Naive B cell (primary cell): ENCODE data around the gene MAST2. TPM values are rescaled to one million over a fixed set of nuclear protein-coding genes. Genes with fewer than 3 reads are reported as not detected.
"Not testable (repeated sequence)": the region's sequence is repeated elsewhere in the genome, so short reads cannot be mapped to it uniquely, and the experiment has no call there.

Source experiments
- ATAC-seq, 2 donors: fragments of 150-1000 bp; cut with Tn5 transposase; 2 replicates each; pipeline ENCODE4 v1.10.0; 2021; ENCODE audit warnings: low read depth in 2 of 2, mild to moderate bottlenecking in 2 of 2, moderate library complexity in 2 of 2
- DNase-seq: peaks from one replicate; pipeline ENCODE4 v3.0.0; 2022
- H3K27ac Mint-ChIP-seq, 6 donors: one replicate each; pipeline ENCODE4 v1.8.0; 2020 to 2022; ENCODE audit warnings: mild to moderate bottlenecking in 6 of 6, mixed read lengths in 6 of 6, moderate library complexity in 5 of 6, inconsistent platforms in 2 of 6
- H3K27me3 Mint-ChIP-seq, 3 donors: one replicate each; pipeline ENCODE4 v1.8.0; 2021 to 2022; ENCODE audit warnings: mixed read lengths in 3 of 3, mild to moderate bottlenecking in 1 of 3
- H3K36me3 Mint-ChIP-seq, 2 donors: one replicate each; pipeline ENCODE4 v1.8.0; 2020 to 2022; ENCODE audit warnings: mixed read lengths in 2 of 2, inconsistent platforms in 1 of 2, mild to moderate bottlenecking in 1 of 2
- H3K4me1 Mint-ChIP-seq, 3 donors: one replicate each; pipeline ENCODE4 v1.8.0; 2020 to 2022; ENCODE audit warnings: mixed read lengths in 3 of 3, inconsistent platforms in 1 of 3, mild to moderate bottlenecking in 1 of 3, moderate library complexity in 1 of 3
- H3K4me3 Mint-ChIP-seq, 8 donors: one replicate each; pipeline ENCODE4 v1.8.0; 2020 to 2022; ENCODE audit warnings: mild to moderate bottlenecking in 8 of 8, mixed read lengths in 8 of 8, moderate library complexity in 8 of 8, inconsistent platforms in 2 of 8
- H3K9me3 Mint-ChIP-seq, 7 donors: one replicate each; pipeline ENCODE4 v1.8.0; 2020 to 2022; ENCODE audit warnings: mixed read lengths in 7 of 7, mild to moderate bottlenecking in 5 of 7, inconsistent platforms in 2 of 7, moderate library complexity in 1 of 7
- polyA plus RNA-seq, 6 donors: library from polyadenylated mRNA; unstranded; fragments of 300-500 nt; fragmentation: Illumina TruSeq; gene quantifications; one replicate each; pipeline ENCODE4 v1.2.3, GENCODE V29; 2021; ENCODE audit warnings: low read depth in 6 of 6

Gene MAST2
- polyA plus RNA-seq, 6 donors from 2014 or later = 0.86 to 5.1 (median 3.2) TPM; not detected in 1

DNA sequence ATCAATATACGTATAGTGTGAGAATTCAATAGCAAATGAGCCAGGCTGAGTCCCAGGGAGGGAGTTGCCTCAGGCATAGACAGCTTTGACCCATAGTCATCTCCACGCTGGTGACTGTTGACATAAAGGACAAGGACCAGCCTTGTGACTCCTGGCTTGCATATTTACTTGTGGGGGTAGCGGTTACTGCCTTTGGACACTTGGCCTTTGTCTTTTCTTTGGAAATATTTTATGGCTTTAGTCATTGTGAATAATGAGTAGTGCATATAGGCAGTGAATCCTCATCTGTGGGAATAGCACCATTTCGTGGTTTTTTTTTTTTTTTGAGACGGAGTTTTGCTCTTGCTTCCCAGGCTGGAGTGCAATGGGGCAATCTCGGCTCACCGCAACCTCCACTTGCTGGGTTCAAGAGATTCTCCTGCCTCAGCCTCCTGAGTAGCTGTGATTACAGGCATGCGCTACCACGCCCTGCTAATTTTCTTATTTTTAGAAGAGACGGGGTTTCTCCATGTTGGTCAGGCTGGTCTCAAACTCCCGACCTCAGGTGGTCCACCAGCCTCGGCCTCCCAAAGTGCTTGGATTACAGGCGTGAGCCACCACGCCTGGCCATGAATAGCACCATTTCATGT lies 68.9 kb downstream of the MAST2 start:
- not testable (repeated sequence) for H3K27ac Mint-ChIP-seq, H3K4me3 Mint-ChIP-seq, H3K4me1 Mint-ChIP-seq, DNase-seq, H3K27me3 Mint-ChIP-seq, ATAC-seq, H3K9me3 Mint-ChIP-seq
- H3K36me3 Mint-ChIP-seq = peaks cover 0 to 10% of the 10 kb centered on the region in 2 donors

GRCh38 chr1:45876000-45876617 lies 72.7 kb downstream of the MAST2 start:
- H3K36me3 Mint-ChIP-seq = peaks cover 0 to 11% of the 10 kb centered on the region in 2 donors
- no peaks in the 10 kb centered on the region for H3K9me3 Mint-ChIP-seq
- ATAC-seq (no peak), DNase-seq (no peak)
- peaks cover 0 to 14% (median 7%) of the 10 kb centered on the region in 3 donors for H3K27me3 Mint-ChIP-seq
- no peak overlapping the region for H3K27ac Mint-ChIP-seq
- H3K4me1 Mint-ChIP-seq = peaks cover 0 to 8% (median 4%) of the 10 kb centered on the region in 3 donors
- H3K4me3 Mint-ChIP-seq = no peak overlapping the region

DNA sequence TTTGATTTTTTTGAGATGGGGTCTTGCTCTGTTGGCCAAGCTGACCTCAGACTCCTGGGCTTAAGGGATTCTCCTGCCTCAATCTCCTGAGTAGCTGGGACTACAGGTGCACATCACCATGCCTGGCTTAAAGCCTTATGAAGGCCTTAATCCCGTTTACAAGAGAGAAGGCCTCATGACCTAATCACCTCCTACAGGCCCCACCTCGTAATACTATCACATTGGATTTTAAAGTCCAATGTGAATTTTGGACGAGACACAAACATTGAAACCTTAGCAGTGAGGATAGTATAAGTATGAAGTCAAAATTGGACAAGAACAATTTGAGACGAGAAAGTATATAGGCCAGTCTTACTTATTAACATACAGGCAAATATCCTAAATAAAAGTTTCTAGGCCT lies 73.9 kb downstream of the MAST2 start:
- Mint-ChIP-seq H3K9me3 (no peaks in the 10 kb centered on the region), H3K4me3 (no peak overlapping the region), H3K4me1 (peaks cover 0 to 8% (median 4%) of the 10 kb centered on the region in 3 donors), H3K27me3 (peaks cover 0 to 18% (median 7%) of the 10 kb centered on the region in 3 donors), H3K36me3 (peaks cover 0 to 8% of the 10 kb centered on the region in 2 donors), H3K27ac (no peak overlapping the region)
- no peak for DNase-seq
- ATAC-seq = no peak

DNA sequence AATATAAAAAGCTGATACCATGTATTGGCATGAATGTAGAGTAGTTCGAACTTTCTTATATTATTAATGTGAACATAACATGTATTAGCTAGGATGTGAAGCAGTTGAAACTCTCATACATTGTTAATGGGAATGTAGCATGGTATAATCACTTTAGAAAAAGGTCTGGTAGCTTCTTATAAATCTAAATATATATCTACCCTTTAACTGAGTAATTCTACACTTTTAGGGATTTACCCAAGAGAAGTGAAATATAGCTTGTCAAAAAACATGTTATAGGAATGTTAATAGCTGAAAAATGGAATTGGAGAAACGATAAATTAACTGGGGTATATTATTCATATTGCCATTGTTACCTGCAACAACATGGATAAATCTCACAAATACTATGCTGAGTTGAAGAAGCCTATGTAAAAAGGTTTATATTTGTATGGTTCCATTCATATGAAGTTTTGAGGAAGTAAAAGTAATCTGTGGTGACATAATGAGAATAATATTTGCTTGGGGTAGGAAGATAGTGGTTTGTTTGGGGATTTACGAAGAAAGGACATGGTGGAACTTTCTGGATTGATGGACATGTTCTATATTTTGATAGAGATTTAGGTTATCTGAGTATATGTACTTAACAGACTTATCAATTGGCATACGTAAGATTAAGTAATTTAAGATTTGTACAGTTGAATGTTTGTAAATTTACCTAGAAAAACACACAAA lies 76.6 kb downstream of the MAST2 start:
- no peak overlapping the region for H3K27ac Mint-ChIP-seq
- no peaks in the 10 kb centered on the region for H3K9me3 Mint-ChIP-seq
- H3K27me3 Mint-ChIP-seq = peaks cover 0 to 23% (median 7%) of the 10 kb centered on the region in 3 donors
- H3K36me3 Mint-ChIP-seq = peaks cover 0 to 8% of the 10 kb centered on the region in 2 donors
- DNase-seq = no peak
- no peak overlapping the region for H3K4me3 Mint-ChIP-seq
- peak; percentile 51 to 58 for ATAC-seq
- H3K4me1 Mint-ChIP-seq = peaks cover 0 to 8% (median 4%) of the 10 kb centered on the region in 3 donors

DNA sequence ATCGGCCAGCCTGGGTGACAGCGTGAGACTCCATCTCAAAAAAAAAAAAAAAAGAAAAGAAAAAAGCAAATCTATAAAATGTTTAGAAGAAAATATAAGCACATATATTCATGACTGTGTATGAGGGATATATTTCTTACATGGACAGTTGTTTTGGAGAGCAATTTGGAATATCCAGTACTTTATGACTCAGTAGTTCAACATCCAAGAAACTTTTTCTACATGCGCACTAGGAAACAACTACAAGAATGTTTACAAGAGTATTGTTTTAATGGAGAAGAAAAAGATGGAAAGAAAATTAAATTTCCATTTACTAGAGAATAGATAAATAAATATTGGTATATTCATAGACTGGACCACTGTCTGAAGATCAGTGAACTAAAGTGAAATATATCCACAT lies 77.5 kb downstream of the MAST2 start:
- peaks cover 0 to 8% (median 4%) of the 10 kb centered on the region in 3 donors for H3K4me1 Mint-ChIP-seq
- DNase-seq (no peak), ATAC-seq (no peak)
- H3K4me3 Mint-ChIP-seq = no peak overlapping the region
- peaks cover 0 to 23% (median 7%) of the 10 kb centered on the region in 3 donors for H3K27me3 Mint-ChIP-seq
- no peak overlapping the region for H3K27ac Mint-ChIP-seq
- H3K9me3 Mint-ChIP-seq = no peaks in the 10 kb centered on the region
- peaks cover 0 to 8% of the 10 kb centered on the region in 2 donors for H3K36me3 Mint-ChIP-seq

- peaks cover 0 to 23% (median 7%) of the 10 kb centered on the region in 3 donors for H3K27me3 Mint-ChIP-seq
- no peak overlapping the region for H3K27ac Mint-ChIP-seq
- ATAC-seq (no peak), DNase-seq (no peak)
- H3K4me3 Mint-ChIP-seq = no peak overlapping the region
- H3K9me3 Mint-ChIP-seq = no peaks in the 10 kb centered on the region
- H3K4me1 Mint-ChIP-seq = peaks cover 0 to 8% (median 4%) of the 10 kb centered on the region in 3 donors
- H3K36me3 Mint-ChIP-seq = no peaks in the 10 kb centered on the region
Measured at GRCh38 chr1:45883658-45884057, 80.2 kb downstream of the MAST2 start.

DNA sequence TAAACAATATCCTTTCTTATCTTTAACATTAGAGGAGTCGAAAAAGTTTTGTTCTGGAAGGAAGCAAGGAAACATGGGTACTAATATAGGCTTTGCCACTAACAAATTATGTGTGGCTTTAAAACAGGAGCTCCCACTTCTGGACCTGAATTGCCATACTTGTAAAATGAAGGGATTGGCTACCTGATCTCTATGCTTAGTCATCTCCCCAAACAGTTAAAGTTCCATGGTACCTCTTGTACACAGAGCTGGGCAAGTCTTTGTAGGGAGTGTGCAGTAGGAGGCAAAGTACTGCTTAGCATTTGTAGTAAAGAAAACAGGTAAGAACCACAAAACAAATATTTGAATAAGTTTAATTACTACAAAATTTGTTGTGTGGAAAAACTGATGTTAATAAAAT lies 81.3 kb downstream of the MAST2 start:
- ATAC-seq = no peak
- no peaks in the 10 kb centered on the region for H3K9me3 Mint-ChIP-seq
- no peak overlapping the region for H3K4me3 Mint-ChIP-seq
- peaks cover 0 to 19% (median 7%) of the 10 kb centered on the region in 3 donors for H3K27me3 Mint-ChIP-seq
- H3K27ac Mint-ChIP-seq = no peak overlapping the region
- no peak for DNase-seq
- no peaks in the 10 kb centered on the region for H3K36me3 Mint-ChIP-seq
- peaks cover 0 to 8% (median 4%) of the 10 kb centered on the region in 3 donors for H3K4me1 Mint-ChIP-seq

DNA sequence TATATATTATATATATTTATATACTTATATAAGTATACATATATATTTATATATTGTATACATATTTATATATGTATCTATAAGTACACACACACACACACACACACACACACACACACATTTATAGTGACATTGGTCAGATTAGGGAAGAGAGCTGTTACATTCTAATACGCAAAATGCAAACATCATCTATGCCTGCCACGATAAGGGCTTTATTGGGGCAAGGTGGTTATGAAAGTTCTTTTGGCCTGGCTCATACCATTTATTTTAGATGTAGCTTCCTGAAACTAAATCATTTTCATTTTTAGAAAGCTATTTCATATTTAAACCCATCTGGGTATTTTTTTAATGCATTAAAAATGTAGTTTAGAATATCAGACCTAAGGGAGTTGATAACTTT lies 82.8 kb downstream of the MAST2 start:
- DNase-seq (no peak), ATAC-seq (no peak)
- peaks cover 0 to 19% (median 0%) of the 10 kb centered on the region in 3 donors for H3K27me3 Mint-ChIP-seq
- peaks cover 0 to 4% of the 10 kb centered on the region in 2 donors for H3K36me3 Mint-ChIP-seq
- H3K9me3 Mint-ChIP-seq = no peaks in the 10 kb centered on the region
- no peaks in the 10 kb centered on the region for H3K4me1 Mint-ChIP-seq
- no peak overlapping the region for H3K4me3 Mint-ChIP-seq
- no peak overlapping the region for H3K27ac Mint-ChIP-seq

DNA sequence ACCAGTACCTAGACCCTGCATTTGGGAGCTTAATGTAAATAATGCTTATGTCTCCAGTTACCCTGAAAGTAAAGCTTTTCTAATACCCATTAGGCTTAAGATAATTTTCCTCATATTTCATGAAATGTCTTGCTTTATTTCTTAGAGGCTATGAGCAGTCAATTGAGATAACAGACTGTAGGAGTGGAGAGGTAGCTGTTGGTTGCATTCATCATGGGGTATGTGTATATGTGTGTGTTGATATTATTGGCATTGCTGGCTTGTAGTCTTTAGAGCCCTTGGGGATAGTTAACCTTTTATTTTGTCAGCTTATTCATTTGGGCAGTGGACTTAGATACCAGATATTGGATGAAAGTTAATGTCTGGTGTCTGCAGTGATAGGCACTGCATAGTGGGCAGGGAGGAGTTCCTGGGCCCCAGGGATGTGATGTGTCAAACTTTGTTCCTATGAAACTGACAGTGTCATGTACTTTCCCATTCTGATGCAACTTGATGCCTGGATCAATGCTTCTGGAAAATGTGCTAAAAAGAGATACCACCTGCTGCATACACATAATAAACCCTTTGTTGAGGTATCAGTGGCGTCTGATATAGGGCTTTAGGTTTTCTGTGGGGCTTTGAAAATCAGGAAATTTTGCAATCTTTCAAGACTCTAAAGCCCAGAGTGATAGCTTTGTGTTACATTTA lies 83.9 kb downstream of the MAST2 start:
- no peak for DNase-seq
- no peak overlapping the region for H3K27ac Mint-ChIP-seq

DNA sequence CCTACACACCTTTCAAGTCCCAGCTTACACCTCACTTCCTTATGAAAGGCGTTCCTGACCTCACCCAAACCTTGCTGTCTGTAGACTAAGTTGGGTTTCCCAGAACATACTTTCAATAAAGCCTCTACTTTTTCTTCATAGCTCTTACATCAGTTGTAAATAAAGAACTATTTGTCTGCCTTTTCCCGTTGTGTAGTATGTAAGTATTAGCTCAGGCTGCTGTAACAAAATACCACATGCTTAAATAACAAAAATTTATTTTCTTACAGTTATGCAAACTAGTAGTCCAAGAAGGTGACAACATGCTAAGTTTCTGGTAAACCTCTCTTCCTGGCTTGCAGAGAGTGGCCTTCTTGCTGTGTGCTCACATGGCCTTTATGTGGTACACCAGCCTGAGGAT lies 86.7 kb downstream of the MAST2 start:
- H3K36me3 Mint-ChIP-seq = peaks cover 0 to 4% of the 10 kb centered on the region in 2 donors
- no peaks in the 10 kb centered on the region for H3K4me1 Mint-ChIP-seq
- no peak for DNase-seq
- H3K27ac Mint-ChIP-seq = peak overlapping the region in 2 of 6 donors; percentile 2 to 75
- H3K9me3 Mint-ChIP-seq = no peaks in the 10 kb centered on the region
- H3K27me3 Mint-ChIP-seq = peaks cover 0 to 10% (median 0%) of the 10 kb centered on the region in 3 donors
- H3K4me3 Mint-ChIP-seq = no peak overlapping the region
- ATAC-seq = no peak

More for the DNA sequence above, 83.9 kb downstream of the MAST2 start:
- Mint-ChIP-seq H3K9me3 (no peaks in the 10 kb centered on the region), H3K4me1 (no peaks in the 10 kb centered on the region), H3K36me3 (peaks cover 0 to 4% of the 10 kb centered on the region in 2 donors), H3K4me3 (no peak overlapping the region), H3K27me3 (peaks cover 0 to 14% (median 0%) of the 10 kb centered on the region in 3 donors)
- no peak for ATAC-seq

- H3K9me3 Mint-ChIP-seq = no peaks in the 10 kb centered on the region
- H3K36me3 Mint-ChIP-seq = peaks cover 0 to 4% of the 10 kb centered on the region in 2 donors
- H3K27ac Mint-ChIP-seq = peak overlapping the region in 1 of 6 donors; percentile 37
- H3K27me3 Mint-ChIP-seq = peaks cover 0 to 10% (median 0%) of the 10 kb centered on the region in 3 donors
- H3K4me3 Mint-ChIP-seq = no peak overlapping the region
- DNase-seq = no peak
- ATAC-seq = no peak
- H3K4me1 Mint-ChIP-seq = no peaks in the 10 kb centered on the region
Measured at GRCh38 chr1:45891087-45891486, 87.7 kb downstream of the MAST2 start.

DNA sequence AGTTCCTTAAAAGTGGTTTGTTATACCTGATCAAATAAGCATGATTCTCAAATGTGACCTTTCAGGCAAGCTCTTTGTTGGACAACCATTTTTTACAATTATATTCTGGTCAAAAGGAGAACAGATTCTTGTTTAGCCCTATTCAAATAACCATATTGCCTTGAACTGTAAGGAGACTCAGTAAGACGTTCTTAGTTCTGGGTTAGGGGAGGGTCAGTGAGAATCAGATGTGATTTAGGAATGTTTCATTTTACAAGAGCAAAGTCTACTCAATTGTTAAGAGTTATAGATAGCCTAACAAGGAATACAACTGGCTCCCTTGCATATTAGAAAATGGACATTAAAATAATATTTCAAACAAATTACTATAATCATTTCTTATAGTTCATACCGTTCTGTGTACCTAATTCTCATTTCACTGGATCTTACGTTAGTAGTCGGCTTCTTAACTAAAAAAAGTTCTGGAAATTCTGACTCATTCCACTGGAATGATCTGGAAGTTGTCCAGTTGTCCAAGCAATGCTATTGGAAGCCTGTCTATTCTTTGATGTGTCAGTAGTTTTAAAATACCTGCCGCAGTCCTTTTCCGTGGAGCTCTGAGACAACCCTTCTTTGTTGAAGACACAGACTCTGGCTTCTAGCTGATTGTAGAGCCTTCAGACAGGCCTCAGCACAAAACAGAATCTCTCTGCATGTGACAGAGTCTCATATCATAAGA lies 88.8 kb downstream of the MAST2 start:
- no peak for DNase-seq
- H3K27ac Mint-ChIP-seq = no peak overlapping the region
- peaks cover 0 to 10% (median 0%) of the 10 kb centered on the region in 3 donors for H3K27me3 Mint-ChIP-seq
- H3K4me3 Mint-ChIP-seq = no peak overlapping the region
- no peak for ATAC-seq
- peaks cover 0 to 4% of the 10 kb centered on the region in 2 donors for H3K36me3 Mint-ChIP-seq
- H3K4me1 Mint-ChIP-seq = no peaks in the 10 kb centered on the region
- H3K9me3 Mint-ChIP-seq = no peaks in the 10 kb centered on the region

DNA sequence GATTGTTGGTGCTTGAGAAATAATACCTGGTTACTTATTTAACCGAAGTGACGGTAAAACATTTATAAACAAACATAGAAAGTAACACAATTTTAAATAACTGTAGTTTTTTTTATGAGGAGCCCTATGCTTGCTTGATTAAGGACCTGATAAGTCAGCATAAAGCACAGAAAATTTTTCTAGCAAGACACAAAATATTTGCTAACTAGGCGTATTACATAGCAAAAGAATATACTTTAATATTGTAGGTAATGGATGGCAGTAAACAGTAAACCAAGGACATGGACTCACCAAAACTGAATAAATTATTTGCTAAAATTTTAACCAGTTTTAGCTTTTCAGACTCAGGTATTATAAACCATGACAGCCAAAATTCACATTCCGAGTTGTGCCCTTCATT lies 90.9 kb downstream of the MAST2 start:
- Mint-ChIP-seq H3K27me3 (peaks cover 0 to 5% (median 0%) of the 10 kb centered on the region in 3 donors), H3K4me1 (no peaks in the 10 kb centered on the region)

More for the DNA sequence above, 90.9 kb downstream of the MAST2 start:
- Mint-ChIP-seq H3K27ac (no peak overlapping the region), H3K9me3 (no peaks in the 10 kb centered on the region), H3K36me3 (peaks cover 0 to 4% of the 10 kb centered on the region in 2 donors), H3K4me3 (no peak overlapping the region)
- no peak for DNase-seq
- ATAC-seq = no peak
